Neuronal stem cell (in vitro differentiated cells): ENCODE measurements around the gene IER2.

Experiments used
- DNase-seq: peaks from one replicate; pipeline ENCODE4 v3.0.0-alpha.2; 2013; ENCODE audit warnings: low spot score
- H2AFZ ChIP-seq: one replicate; pipeline ENCODE4 v1.6.1; 2013; ENCODE audit warnings: mild to moderate bottlenecking, low read length, inconsistent platforms
- H2AK5ac ChIP-seq: 2 replicates; pipeline ENCODE4 v1.6.1; 2013; ENCODE audit warnings: low read depth, mild to moderate bottlenecking, inconsistent platforms, low read length, moderate library complexity, mixed read lengths
- H2BK120ac ChIP-seq: 2 replicates; pipeline ENCODE4 v1.6.1; 2013; ENCODE audit warnings: low read depth, mild to moderate bottlenecking, inconsistent platforms, low read length, moderate library complexity, mixed read lengths
- H2BK12ac ChIP-seq: one replicate; pipeline ENCODE4 v1.6.1; 2013; ENCODE audit warnings: low read length, inconsistent platforms
- H2BK15ac ChIP-seq: 2 replicates; pipeline ENCODE4 v1.6.1; 2013; ENCODE audit warnings: mild to moderate bottlenecking, low read length, inconsistent platforms, mixed read lengths
- H2BK5ac ChIP-seq: one replicate; pipeline ENCODE4 v1.6.1; 2013; ENCODE audit warnings: inconsistent platforms, mild to moderate bottlenecking, low read length, moderate library complexity
- H3K14ac ChIP-seq: one replicate; pipeline ENCODE4 v1.6.1; 2013; ENCODE audit warnings: low read length, inconsistent platforms
- H3K18ac ChIP-seq: 2 replicates; pipeline ENCODE4 v1.6.1; 2013; ENCODE audit warnings: low read length, inconsistent platforms
- H3K23ac ChIP-seq: 2 replicates; pipeline ENCODE4 v1.6.1; 2013; ENCODE audit warnings: low read depth, mild to moderate bottlenecking, mixed read lengths, low read length, inconsistent platforms; ENCODE audit not compliant: poor library complexity
- H3K27ac ChIP-seq: replicated peaks from 3 replicates; pipeline ENCODE4 v1.5.1; 2013; ENCODE audit warnings: low read length, inconsistent platforms
- H3K27me3 ChIP-seq, 3 experiments: 2 replicates each; pipeline ENCODE4 v1.6.1; 2013; ENCODE audit warnings: low read length in 3 of 3, mild to moderate bottlenecking in 2 of 3, inconsistent platforms in 1 of 3, low read depth in 1 of 3, mixed read lengths in 1 of 3, moderate library complexity in 1 of 3; ENCODE audit not compliant: control insufficient read depth in 3 of 3, insufficient read depth in 3 of 3
- H3K36me3 ChIP-seq, 2 donors: replicated peaks in 1 of 2; 2 replicates each; pipeline ENCODE4 v1.6.1; 2013; ENCODE audit warnings: low read length in 2 of 2; ENCODE audit not compliant: control insufficient read depth in 2 of 2, insufficient read depth in 2 of 2
- H3K4ac ChIP-seq: 2 replicates; pipeline ENCODE4 v1.6.1; 2013; ENCODE audit warnings: inconsistent platforms, mild to moderate bottlenecking, low read length, moderate library complexity
- H3K4me1 ChIP-seq, 2 donors: 1 replicate in 1 of 2; 2 replicates in 1 of 2; pipeline ENCODE4 v1.6.1; 2013; ENCODE audit warnings: low read length in 2 of 2, low read depth in 1 of 2; ENCODE audit not compliant: control insufficient read depth in 2 of 2, insufficient read depth in 1 of 2
- H3K4me2 ChIP-seq: one replicate; pipeline ENCODE4 v1.6.1; 2013; ENCODE audit warnings: mild to moderate bottlenecking, low read length, inconsistent platforms; ENCODE audit not compliant: insufficient read depth, poor library complexity, severe bottlenecking
- H3K4me3 ChIP-seq, 2 donors: 2 replicates each; pipeline ENCODE4 v1.5.1; 2013; ENCODE audit warnings: low read length in 2 of 2, mild to moderate bottlenecking in 2 of 2, inconsistent platforms in 1 of 2, moderate library complexity in 1 of 2
- H3K79me1 ChIP-seq: one replicate; pipeline ENCODE4 v1.6.1; 2013; ENCODE audit warnings: low read depth, mild to moderate bottlenecking, inconsistent platforms, low read length, moderate library complexity
- H3K9ac ChIP-seq: one replicate; pipeline ENCODE4 v1.6.1; 2013; ENCODE audit warnings: mild to moderate bottlenecking, low read depth, low read length, inconsistent platforms; ENCODE audit not compliant: poor library complexity
- H3K9me3 ChIP-seq, 2 donors: replicated peaks in 1 of 2; 2 replicates each; pipeline versions ENCODE3 to v1.6.1; 2013; ENCODE audit warnings: low read length in 2 of 2, mild to moderate bottlenecking in 2 of 2, inconsistent platforms in 1 of 2, low read depth in 1 of 2, mixed read lengths in 1 of 2, moderate library complexity in 1 of 2; ENCODE audit not compliant: control insufficient read depth in 2 of 2, insufficient read depth in 1 of 2
- H4K8ac ChIP-seq: one replicate; pipeline ENCODE4 v1.6.1; 2013; ENCODE audit warnings: low read depth, mild to moderate bottlenecking, inconsistent platforms, low read length, moderate library complexity
- H4K91ac ChIP-seq: one replicate; pipeline ENCODE4 v1.6.1; 2013; ENCODE audit warnings: low read length, low read depth, mild to moderate bottlenecking, inconsistent platforms; ENCODE audit not compliant: poor library complexity
- WGBS, 2 donors: extraction: QIAGEN DNeasy Blood & Tissue Kit; methylation state at CpG; one replicate each; pipeline ENCODE4 v1.1.7; 2013; ENCODE audit warnings: missing lambda C conversion rate in 2 of 2, mixed read lengths in 1 of 2; ENCODE audit not compliant: insufficient read length in 2 of 2, insufficient replicate concordance in 1 of 2; ENCODE audit errors: extremely low coverage in 2 of 2; 5-methylcytosine and 5-hydroxymethylcytosine counted together

The IER2 gene

GRCh38 chr19:13117772-13118423, 32.3 kb upstream of the IER2 start, which contains the start of gene NACC1:
Gene NACC1 (plus strand): TSS chr19:13118264. CDS start chr19:13135208, 16,944 bp downstream.
- H3K27me3 ChIP-seq = no peaks in the 10 kb centered on the region
- H2AFZ ChIP-seq = peak within 1 kb of the TSS; percentile 98
- H4K8ac ChIP-seq = no peak within 1 kb of the TSS
- H3K18ac ChIP-seq = peak within 1 kb of the TSS; percentile 100
- peak within 1 kb of the TSS; percentile 98 for H2BK5ac ChIP-seq
- WGBS, 2 donors = no CpG with 5 or more reads among the region's 65 CpGs
- peaks cover 22% of the 10 kb centered on the region for H3K79me1 ChIP-seq
- DNase-seq = peak; percentile 86
- peak within 1 kb of the TSS; percentile 90 for H3K4ac ChIP-seq
- H3K36me3 ChIP-seq = peaks cover 19 to 48% of the 10 kb centered on the region in 2 donors
- H3K4me3 ChIP-seq = peak within 1 kb of the TSS; percentile 99 to 100
- peak within 1 kb of the TSS; percentile 96 for H2BK120ac ChIP-seq
- peaks cover 16 to 19% of the 10 kb centered on the region in 2 donors for H3K4me1 ChIP-seq
- peak within 1 kb of the TSS; percentile 62 for H3K23ac ChIP-seq
- H3K9ac ChIP-seq = peak within 1 kb of the TSS; percentile 99
- H2BK15ac ChIP-seq = peak within 1 kb of the TSS; percentile 93
- H4K91ac ChIP-seq = peak within 1 kb of the TSS; percentile 100
- H3K14ac ChIP-seq = peak within 1 kb of the TSS; percentile 100
- H3K9me3 ChIP-seq = no peaks in the 10 kb centered on the region
- H3K4me2 ChIP-seq = peak within 1 kb of the TSS; percentile 62
- peak within 1 kb of the TSS; percentile 98 for H2AK5ac ChIP-seq
- H2BK12ac ChIP-seq = peak within 1 kb of the TSS; percentile 92
- peak within 1 kb of the TSS; percentile 91 for H3K27ac ChIP-seq

- no CpG with 5 or more reads among the region's 57 CpGs for WGBS, 2 donors
- Histone ChIP-seq H2BK12ac (peak overlapping the region; percentile 92), H3K23ac (peak overlapping the region; percentile 62), H4K91ac (peak overlapping the region; percentile 100), H3K79me1 (peaks cover 26% of the 10 kb centered on the region), H2AFZ (peak overlapping the region; percentile 83), H3K9ac (peak overlapping the region; percentile 99), H2BK15ac (peak overlapping the region; percentile 93), H4K8ac (no peak overlapping the region), H3K14ac (peak overlapping the region; percentile 100), H3K18ac (peak overlapping the region; percentile 100), H3K9me3 (no peaks in the 10 kb centered on the region), H3K4me3 (peak overlapping the region; percentile 96 to 99), H3K4me2 (peak overlapping the region; percentile 62), H2BK120ac (peak overlapping the region; percentile 96), H3K4me1 (peaks cover 16 to 21% of the 10 kb centered on the region in 2 donors), H2AK5ac (peak overlapping the region; percentile 98), H2BK5ac (peak overlapping the region; percentile 98), H3K27ac (peak overlapping the region; percentile 91), H3K4ac (peak overlapping the region; percentile 90), H3K27me3 (no peaks in the 10 kb centered on the region), H3K36me3 (peaks cover 22 to 48% of the 10 kb centered on the region in 2 donors)
- peak; percentile 71 for DNase-seq
Measured at GRCh38 chr19:13118424-13119193, 31.6 kb upstream of the IER2 start.

GRCh38 chr19:13119627-13120026, 30.6 kb upstream of the IER2 start:
- no peak overlapping the region for H3K27ac ChIP-seq

GRCh38 chr19:13120031-13120430, 30.2 kb upstream of the IER2 start:
- Histone ChIP-seq H3K4me2 (no peak overlapping the region), H3K4me1 (peaks cover 16 to 21% of the 10 kb centered on the region in 2 donors), H2BK5ac (no peak overlapping the region), H3K9ac (peak overlapping the region; percentile 39), H3K4ac (no peak overlapping the region), H3K18ac (no peak overlapping the region), H3K27me3 (no peaks in the 10 kb centered on the region), H3K9me3 (no peaks in the 10 kb centered on the region), H2BK15ac (no peak overlapping the region), H3K23ac (no peak overlapping the region), H2AK5ac (no peak overlapping the region), H3K4me3 (peak overlapping the region in 1 of 2 donors; percentile 96), H2BK120ac (no peak overlapping the region), H2BK12ac (no peak overlapping the region), H4K91ac (no peak overlapping the region), H3K79me1 (peaks cover 28% of the 10 kb centered on the region), H3K27ac (no peak overlapping the region), H4K8ac (no peak overlapping the region), H2AFZ (no peak overlapping the region), H3K14ac (no peak overlapping the region), H3K36me3 (peaks cover 23 to 52% of the 10 kb centered on the region in 2 donors)
- DNase-seq = no peak
- WGBS, 2 donors = no CpG with 5 or more reads among the region's 9 CpGs

More at GRCh38 chr19:13119627-13120026, 30.6 kb upstream of the IER2 start:
- Histone ChIP-seq H3K4me2 (peak overlapping the region; percentile 62), H2BK120ac (no peak overlapping the region), H4K91ac (no peak overlapping the region), H3K4ac (no peak overlapping the region), H3K9me3 (no peaks in the 10 kb centered on the region), H4K8ac (no peak overlapping the region), H3K36me3 (peaks cover 24 to 52% of the 10 kb centered on the region in 2 donors), H3K9ac (no peak overlapping the region), H3K79me1 (peaks cover 28% of the 10 kb centered on the region), H2AFZ (no peak overlapping the region), H3K4me3 (peak overlapping the region; percentile 80 to 96), H2AK5ac (no peak overlapping the region), H3K23ac (no peak overlapping the region), H3K4me1 (peaks cover 16 to 21% of the 10 kb centered on the region in 2 donors), H3K27me3 (no peaks in the 10 kb centered on the region), H2BK12ac (no peak overlapping the region), H3K14ac (no peak overlapping the region), H2BK15ac (no peak overlapping the region), H2BK5ac (no peak overlapping the region), H3K18ac (no peak overlapping the region)
- no peak for DNase-seq
- no CpG with 5 or more reads among the region's 8 CpGs for WGBS, 2 donors
